H1 (cell line): ENCODE results near the gene TWNK. TPM values are rescaled to one million over a fixed set of nuclear protein-coding genes. Genes with fewer than 3 reads are reported as not detected.
A peak's percentile ranks its signal among the peaks of the same experiment; 100 is the strongest.

Source experiments
- BCL11A ChIP-seq, 2 experiments: IDR thresholded peaks; one replicate each; pipeline ENCODE4 v1.6.1; 2011; ENCODE audit warnings: low read depth in 2 of 2, low read length in 2 of 2, mild to moderate bottlenecking in 2 of 2
- CBX8 ChIP-seq: fragments of 300-800, 300-1000 bp; sonication (generic); IDR thresholded peaks from 2 replicates; pipeline ENCODE4 v1.7.1; 2016; ENCODE audit warnings: low read depth, low read length, borderline replicate concordance
- CTBP2 ChIP-seq: IDR thresholded peaks from 2 replicates; pipeline ENCODE4 v1.7.0; 2011; ENCODE audit warnings: borderline replicate concordance, mild to moderate bottlenecking, moderate library complexity, mixed read lengths, low read length; ENCODE audit not compliant: insufficient read depth, insufficient read length
- CTCF ChIP-seq, 3 experiments: IDR thresholded peaks; 1 replicate in 2 of 3; 2 replicates in 1 of 3; pipeline versions ENCODE4 v1.5.1 to v1.6.1; 2011; ENCODE audit warnings: low read length in 3 of 3, mild to moderate bottlenecking in 3 of 3, inconsistent platforms in 2 of 3, low read depth in 1 of 3, moderate library complexity in 1 of 3; ENCODE audit not compliant: insufficient read depth in 1 of 3; ENCODE audit errors: control extremely low read depth in 1 of 3
- JUN ChIP-seq: IDR thresholded peaks from 2 replicates; pipeline ENCODE4 v1.6.1; 2011; ENCODE audit warnings: low read depth, mild to moderate bottlenecking, improper control_type of control experiment, low read length
- KDM4A ChIP-seq: IDR thresholded peaks from one replicate; pipeline ENCODE4 v1.7.1; 2012; ENCODE audit warnings: low read depth, mild to moderate bottlenecking, moderate library complexity, low read length, inconsistent platforms; ENCODE audit not compliant: severe bottlenecking
- SP1 ChIP-seq: IDR thresholded peaks from 2 replicates; pipeline ENCODE4 v1.6.1; 2011; ENCODE audit warnings: low read depth, low read length
- SP2 ChIP-seq: IDR thresholded peaks from 2 replicates; pipeline ENCODE4 v1.6.1; 2012; ENCODE audit warnings: mild to moderate bottlenecking, low read length, inconsistent platforms
- TAF1 ChIP-seq: IDR thresholded peaks from 2 replicates; pipeline ENCODE4 v1.6.1; 2011; ENCODE audit warnings: mild to moderate bottlenecking, low read depth, low read length
- TCF12 ChIP-seq: IDR thresholded peaks from 2 replicates; pipeline ENCODE4 v1.6.1; 2011; ENCODE audit warnings: low read depth, mild to moderate bottlenecking, low read length
- polyA plus RNA-seq, 7 experiments: library from polyadenylated mRNA; depleted of rRNA in 3 of 7; stranded (reverse) in 5 of 7; unstranded in 2 of 7; fragments of >200 nt in 5 of 7; fragments of 200-250 nt in 2 of 7; gene quantifications; 1 replicate in 5 of 7; 2 replicates in 1 of 7; 4 replicates in 1 of 7; pipeline versions ENCODE4 v1.2.1 to v1.2.3, GENCODE V29; 2011 to 2013; ENCODE audit warnings: missing spikeins in 2 of 7, mixed read lengths in 2 of 7
- total RNA-seq: library from RNA; stranded (reverse); fragmentation: NEBNext Ultra II Directional; extraction: Animal tissue kit (Norgen Biotek cat#: 25700); gene quantifications from 2 replicates; pipeline ENCODE4 v1.2.1, GENCODE V29; 2021
- TF ChIP-seq, protein P1 (sequence below): IDR thresholded peaks from 2 replicates; pipeline ENCODE4 v1.6.1; 2012; ENCODE audit warnings: low read length, inconsistent platforms

The TWNK gene
- total and polyA plus RNA-seq, 2 of the 8 experiments (the other 6 are each of a cell fraction or from before 2014, with no cell fraction given), result 15.4 to 32.5 TPM

DNA sequence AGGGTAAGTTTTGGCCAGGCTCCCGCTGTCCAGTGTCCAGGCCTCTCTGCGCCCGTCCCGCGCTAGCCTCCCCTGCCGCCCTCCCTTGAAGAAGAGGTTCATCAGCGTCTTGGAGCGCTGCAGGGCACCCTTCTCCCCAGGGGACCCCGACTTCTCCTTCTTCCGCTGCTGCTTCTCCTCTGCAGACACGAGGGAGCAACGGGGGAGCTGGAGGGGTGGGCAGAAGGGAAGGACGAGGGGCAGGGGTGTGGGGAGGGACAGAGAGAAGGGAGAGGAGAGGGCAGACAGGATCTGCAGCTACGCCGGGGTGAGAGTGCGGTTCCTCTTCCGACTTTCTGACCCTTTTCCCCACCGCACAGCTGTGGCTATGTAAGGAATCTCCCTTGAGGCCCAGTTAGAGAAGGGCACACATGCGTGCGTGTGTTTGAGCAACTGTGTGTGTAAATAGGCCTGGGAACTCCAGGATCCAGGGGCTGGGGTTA is 30.8 kb downstream of the TWNK start (continued):
- TF ChIP-seq, protein P1, sequence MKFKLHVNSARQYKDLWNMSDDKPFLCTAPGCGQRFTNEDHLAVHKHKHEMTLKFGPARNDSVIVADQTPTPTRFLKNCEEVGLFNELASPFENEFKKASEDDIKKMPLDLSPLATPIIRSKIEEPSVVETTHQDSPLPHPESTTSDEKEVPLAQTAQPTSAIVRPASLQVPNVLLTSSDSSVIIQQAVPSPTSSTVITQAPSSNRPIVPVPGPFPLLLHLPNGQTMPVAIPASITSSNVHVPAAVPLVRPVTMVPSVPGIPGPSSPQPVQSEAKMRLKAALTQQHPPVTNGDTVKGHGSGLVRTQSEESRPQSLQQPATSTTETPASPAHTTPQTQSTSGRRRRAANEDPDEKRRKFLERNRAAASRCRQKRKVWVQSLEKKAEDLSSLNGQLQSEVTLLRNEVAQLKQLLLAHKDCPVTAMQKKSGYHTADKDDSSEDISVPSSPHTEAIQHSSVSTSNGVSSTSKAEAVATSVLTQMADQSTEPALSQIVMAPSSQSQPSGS, result no peak
- no peak for TF ChIP-seq TCF12
- TF ChIP-seq SP1, result no peak
- no peak for TF ChIP-seq KDM4A
- no peak for TF ChIP-seq SP2
- no peak for TF ChIP-seq BCL11A (IDR thresholded peaks at IDR 0.05; ENCODE audit: low read depth in 2 of 2, low read length in 2 of 2)
- TF ChIP-seq JUN, result no peak
- peak; percentile 18 for TF ChIP-seq CTBP2
- TF ChIP-seq CBX8, result no peak
- TF ChIP-seq TAF1, result no peak
- TF ChIP-seq CTCF (IDR thresholded peaks at IDR 0.05; ENCODE audit: control extremely low read depth in 1 of 3, insufficient read depth in 1 of 3, low read depth in 1 of 3, low read length in 3 of 3), result no peak
